ENCODE measurements around the gene INO80C. TPM values are rescaled to one million over a fixed set of nuclear protein-coding genes. Genes with fewer than 3 reads are reported as not detected.

Gene INO80C
- polyA plus RNA-seq, 3 donors: 28.8 to 32.6 (median 29.4) TPM

DNA sequence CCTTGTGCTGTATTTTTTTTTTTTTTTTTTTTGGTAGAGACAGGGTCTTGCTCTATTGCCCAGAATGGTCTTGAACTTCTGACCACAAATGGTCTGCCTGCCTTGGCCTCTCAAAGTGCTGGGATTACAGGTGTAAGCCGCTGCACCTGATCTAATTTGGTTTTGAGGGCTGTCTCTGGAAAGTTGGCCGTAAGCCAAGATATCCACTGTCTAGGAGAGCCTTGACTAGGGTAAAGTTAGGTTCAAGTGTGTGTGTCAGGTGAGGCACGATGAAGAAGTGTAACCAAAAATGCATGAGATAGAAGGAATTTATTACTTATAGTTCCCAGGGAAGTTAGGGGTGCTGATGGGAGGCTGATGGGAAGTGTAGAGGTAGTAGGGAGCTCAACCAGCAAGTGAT, 46.7 kb downstream of the INO80C start:
- DNase-seq (ENCODE audit: extremely low read depth in 1 of 11, low read depth in 9 of 11, low spot score in 4 of 11): no peak

DNA sequence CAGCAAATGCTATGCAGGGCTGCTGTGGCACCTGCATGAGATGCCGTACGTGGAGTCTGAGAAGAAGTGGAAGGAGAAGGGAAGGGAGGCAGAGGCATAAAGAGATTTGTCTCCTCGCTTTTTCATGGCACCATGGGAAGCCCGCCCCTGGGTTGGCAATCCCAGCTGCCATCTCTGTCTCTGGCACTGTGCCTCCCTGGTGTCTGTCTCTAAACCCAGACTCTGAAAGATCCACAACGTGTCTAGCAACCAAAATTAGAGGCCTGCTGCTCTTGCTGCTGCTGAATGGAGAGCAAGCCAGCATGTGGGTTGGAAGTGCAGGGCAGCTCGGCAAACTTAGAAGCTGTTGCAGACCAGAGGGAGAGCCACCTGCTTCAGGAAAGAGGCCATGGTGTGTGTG, 53.1 kb downstream of the INO80C start:
- no peak for DNase-seq (ENCODE audit: extremely low read depth in 1 of 11, low read depth in 9 of 11, low spot score in 4 of 11)

DNA sequence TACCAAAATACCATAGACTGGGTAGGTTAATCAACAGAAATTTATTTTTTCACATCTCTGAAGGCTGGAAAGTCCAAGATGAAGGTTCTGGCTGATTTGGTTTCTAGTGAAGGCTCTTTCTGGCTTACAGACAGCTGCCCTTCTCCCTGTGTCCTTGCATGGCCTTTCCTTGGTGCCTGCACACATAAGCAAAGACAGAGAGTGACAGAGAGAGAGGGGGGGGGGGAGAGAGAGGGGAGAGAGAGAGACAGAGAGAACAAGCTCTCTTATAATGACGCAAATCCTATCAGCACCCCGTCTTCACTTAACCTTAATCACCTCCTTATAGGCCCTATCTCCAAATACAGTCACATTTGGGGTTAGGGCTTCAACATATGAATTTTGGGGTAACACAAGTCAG, 53.9 kb downstream of the INO80C start:
- DNase-seq (ENCODE audit: extremely low read depth in 1 of 11, low read depth in 9 of 11, low spot score in 4 of 11): no peak

GRCh38 chr18:35443434-35443833, 54.3 kb downstream of the INO80C start:
- DNase-seq (ENCODE audit: extremely low read depth in 1 of 11, low read depth in 9 of 11, low spot score in 4 of 11): no peak

GRCh38 chr18:35442701-35443100, 55.1 kb downstream of the INO80C start:
- no peak for DNase-seq (ENCODE audit: extremely low read depth in 1 of 11, low read depth in 9 of 11, low spot score in 4 of 11)

DNA sequence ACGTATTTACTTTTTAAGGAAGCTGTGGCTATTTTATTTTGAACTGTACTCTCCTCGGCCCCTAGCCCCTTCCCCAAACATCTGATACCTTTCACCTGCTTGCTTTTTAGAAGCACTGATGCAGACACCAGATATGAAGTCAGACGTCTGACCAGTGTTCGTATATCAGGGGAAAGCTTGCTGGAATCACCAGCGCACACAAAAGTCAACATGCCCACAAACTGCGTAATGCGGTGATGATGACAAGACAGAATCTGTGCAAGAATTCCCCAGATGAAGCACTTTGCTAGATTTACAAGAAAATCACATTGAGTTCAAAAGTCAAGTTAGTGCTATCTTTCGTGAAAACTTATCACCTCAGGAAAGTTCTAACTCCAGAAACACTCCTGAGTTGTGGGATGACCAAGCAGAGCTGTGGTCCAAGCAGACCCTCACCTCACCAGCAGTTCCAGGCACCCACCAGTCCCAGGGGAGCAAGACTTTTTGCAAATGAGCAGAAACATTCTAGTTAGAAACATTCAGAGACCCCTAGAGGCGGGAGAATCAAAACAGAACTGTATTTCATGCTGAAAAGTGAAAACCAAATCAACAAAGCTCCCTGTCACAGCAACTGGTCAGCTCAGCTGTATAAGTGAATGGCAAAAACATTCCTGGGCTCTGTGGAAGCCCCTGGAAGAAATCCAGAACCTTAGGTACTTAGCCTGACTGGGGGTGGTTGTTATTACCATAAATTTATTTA, 55.7 kb downstream of the INO80C start:
- no peak for DNase-seq (ENCODE audit: extremely low read depth in 1 of 11, low read depth in 9 of 11, low spot score in 4 of 11)

- DNase-seq (ENCODE audit: extremely low read depth in 1 of 11, low read depth in 9 of 11, low spot score in 4 of 11): no peak
These were observed 59.1 kb downstream of the INO80C start for GRCh38 chr18:35438480-35439234.

- no peak for DNase-seq (ENCODE audit: extremely low read depth in 1 of 11, low read depth in 9 of 11, low spot score in 4 of 11)
These were observed 59.9 kb downstream of the INO80C start for GRCh38 chr18:35437836-35438235.

DNA sequence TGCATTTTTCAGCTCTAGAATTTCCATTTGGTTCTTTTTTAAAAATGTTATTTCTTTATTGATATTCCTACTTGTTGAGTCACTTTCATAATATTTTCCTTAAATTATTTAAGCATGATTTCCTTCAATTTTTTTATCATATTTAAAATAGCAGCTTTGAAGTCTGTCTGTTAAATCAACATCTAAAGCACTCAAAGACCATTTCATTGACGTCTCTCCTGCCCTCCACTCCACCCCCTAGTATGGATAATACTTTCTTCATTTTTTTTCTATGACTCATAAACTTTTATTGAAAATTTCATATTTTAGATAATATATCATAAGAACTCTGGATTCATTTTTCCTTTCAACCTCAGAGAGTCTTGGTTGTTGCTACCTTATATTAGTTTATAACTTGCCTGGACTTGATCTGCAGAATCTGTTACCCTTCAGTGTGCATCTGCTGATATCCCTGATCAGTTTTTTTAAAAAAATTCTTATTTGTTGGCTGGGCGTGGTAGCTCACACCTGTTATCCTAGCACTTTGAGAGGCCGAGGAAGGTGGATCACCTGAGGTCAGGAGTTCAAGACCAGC, 61.6 kb downstream of the INO80C start:
- no peak for DNase-seq (ENCODE audit: extremely low read depth in 1 of 11, low read depth in 9 of 11, low spot score in 4 of 11)

DNA sequence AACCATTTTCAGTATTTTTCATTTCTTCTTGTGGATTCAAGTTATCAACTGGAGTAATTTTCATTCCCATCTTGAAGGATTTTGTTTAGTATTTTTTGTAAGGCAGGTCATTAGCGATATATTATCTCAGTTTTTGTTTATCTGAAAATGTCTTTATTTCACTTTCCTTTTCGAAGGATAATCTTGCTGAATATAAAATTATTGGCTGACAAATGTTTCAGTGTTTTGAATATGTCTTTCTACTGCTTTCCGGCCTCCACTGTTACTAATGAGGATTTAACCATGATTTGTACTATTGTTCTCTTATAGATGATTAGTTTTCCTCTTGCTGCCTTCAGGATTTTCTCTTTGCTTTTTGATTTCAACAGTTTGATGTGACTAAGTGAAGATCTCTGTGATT, 62.4 kb downstream of the INO80C start:
- no peak for DNase-seq (ENCODE audit: extremely low read depth in 1 of 11, low read depth in 9 of 11, low spot score in 4 of 11)

GRCh38 chr18:35432565-35433001, 65.2 kb downstream of the INO80C start:
- no peak for DNase-seq (ENCODE audit: extremely low read depth in 1 of 11, low read depth in 9 of 11, low spot score in 4 of 11)

DNA sequence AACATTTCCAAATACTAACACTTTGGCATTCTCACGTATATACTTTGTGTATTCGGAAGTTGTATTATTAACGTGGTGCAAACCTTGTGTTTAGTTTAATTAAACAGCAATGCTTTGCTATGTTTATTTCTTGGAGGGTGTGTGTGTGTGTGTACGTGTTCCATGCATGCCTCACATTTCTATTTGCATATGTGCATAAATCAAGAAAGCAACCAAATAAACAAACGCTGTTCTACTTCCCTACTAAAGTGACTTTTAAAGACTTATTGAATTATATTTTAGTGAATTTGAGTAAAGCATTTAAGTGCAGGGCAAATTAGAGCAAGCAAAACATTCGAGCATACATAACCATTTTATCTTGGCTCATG, 66.4 kb downstream of the INO80C start:
- no peak for DNase-seq (ENCODE audit: extremely low read depth in 1 of 11, low read depth in 9 of 11, low spot score in 4 of 11)

DNA sequence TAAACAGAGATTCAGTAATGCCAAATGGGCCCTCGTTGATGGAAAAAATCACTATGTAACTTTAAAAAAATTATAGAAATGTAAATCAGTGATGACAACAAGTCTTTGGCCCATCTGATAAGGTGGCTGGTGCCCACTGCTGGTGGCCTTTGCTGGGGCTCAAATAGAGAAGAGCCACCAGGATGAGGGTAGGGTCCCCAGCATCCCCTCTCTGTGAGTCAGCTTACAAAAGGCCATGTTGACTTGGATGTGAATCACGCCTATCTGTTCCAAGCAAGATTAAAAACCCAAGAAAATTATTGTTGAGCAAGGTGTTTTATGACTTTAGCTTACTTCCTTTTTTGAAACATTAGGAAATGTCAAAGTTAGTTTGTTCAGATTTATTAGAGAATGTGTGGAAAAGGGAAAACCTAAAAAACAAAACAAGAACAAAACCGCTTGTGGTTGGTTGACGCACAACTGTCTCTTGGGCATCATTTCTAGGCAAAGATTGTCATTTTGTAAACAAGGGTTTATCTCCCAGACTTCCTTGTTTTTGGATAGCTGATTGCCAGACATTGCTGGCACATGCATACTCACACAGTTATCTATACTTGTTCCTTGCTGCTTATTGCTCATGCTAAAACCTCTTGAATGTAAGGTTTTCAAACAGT, 66.9 kb downstream of the INO80C start:
- DNase-seq (ENCODE audit: extremely low read depth in 1 of 11, low read depth in 9 of 11, low spot score in 4 of 11): no peak

DNA sequence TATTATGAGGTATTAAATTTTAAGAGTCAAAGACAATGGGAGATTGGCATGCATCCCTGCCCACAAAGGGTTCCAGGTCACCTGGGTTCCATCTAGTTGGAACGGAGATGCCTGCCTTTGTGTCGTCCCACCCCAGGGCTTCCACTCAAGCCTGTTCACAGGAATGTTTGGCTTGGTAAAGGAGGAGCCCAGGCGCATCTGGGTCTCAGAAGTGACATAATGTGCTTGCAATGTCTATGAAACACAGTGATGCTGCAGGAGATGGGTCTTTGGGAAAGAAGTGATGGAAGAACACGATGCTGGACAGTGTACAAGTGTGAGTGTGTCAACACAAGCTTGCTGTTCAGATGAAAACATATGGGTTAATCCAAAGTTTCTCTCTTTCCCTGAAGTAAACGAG, 71.0 kb downstream of the INO80C start:
- DNase-seq (ENCODE audit: extremely low read depth in 1 of 11, low read depth in 9 of 11, low spot score in 4 of 11): no peak

- DNase-seq (ENCODE audit: extremely low read depth in 1 of 11, low read depth in 9 of 11, low spot score in 4 of 11): no peak
These were observed 73.4 kb downstream of the INO80C start for GRCh38 chr18:35424356-35424755.

DNA sequence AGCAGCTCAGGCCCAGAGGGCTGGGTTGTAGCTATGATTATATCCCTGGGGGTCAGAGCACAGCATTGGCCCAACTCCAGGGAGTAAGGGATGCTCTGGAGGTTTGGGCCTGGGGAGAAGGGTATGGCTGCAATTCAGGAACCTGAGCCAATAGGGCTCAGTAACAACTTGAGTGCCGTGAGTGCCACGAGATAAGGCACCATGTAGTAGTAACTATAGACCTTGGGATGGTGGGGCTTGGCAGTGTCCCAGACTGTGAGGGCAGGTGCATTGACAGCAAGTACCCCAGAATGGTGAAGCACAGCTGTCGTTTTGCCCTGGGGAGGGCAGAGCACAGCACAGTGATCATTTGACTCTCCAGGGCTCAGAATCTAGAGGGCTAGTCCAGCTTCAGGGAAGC, 75.5 kb downstream of the INO80C start:
- no peak for DNase-seq (ENCODE audit: extremely low read depth in 1 of 11, low read depth in 9 of 11, low spot score in 4 of 11)

DNA sequence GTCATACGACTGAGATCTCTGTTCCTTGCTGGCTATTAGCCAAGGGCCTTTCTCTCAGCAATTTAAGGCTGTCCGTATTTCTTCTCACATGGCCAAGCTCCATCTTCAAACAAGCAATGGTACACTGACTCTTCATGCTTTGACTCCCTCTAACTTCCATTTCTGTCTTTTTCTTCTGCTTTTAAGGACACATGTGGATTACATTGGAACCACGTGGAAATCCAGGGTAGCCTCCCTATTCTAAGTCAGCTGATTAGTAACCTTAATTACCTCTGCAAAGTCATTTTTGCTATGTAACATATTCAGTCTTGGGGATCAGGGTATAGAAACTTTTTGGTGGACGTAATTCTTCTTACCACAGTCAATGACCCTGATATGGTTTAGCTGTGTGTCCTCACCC, 79.2 kb downstream of the INO80C start:
- no peak for DNase-seq (ENCODE audit: extremely low read depth in 1 of 11, low read depth in 9 of 11, low spot score in 4 of 11)
